Colonic mucosa (tissue), 4 donors: ENCODE results near the gene FBXO33. TPM values are rescaled to one million over a fixed set of nuclear protein-coding genes. Genes with fewer than 3 reads are reported as not detected.

ENCODE experiments used
- DNase-seq: peaks from one replicate; pipeline ENCODE4 v3.0.0-alpha.2; 2020
- H3K27ac ChIP-seq: fragments of 200-600 bp; one replicate; pipeline ENCODE4 v1.8.0; 2021
- H3K27me3 ChIP-seq: fragments of 200-600 bp; one replicate; pipeline ENCODE4 v1.8.0; 2021
- H3K36me3 ChIP-seq: fragments of 200-600 bp; one replicate; pipeline ENCODE4 v1.8.0; 2021
- H3K4me1 ChIP-seq: fragments of 200-600 bp; one replicate; pipeline ENCODE4 v1.8.0; 2021; ENCODE audit warnings: mild to moderate bottlenecking
- H3K4me3 ChIP-seq: fragments of 200-600 bp; one replicate; pipeline ENCODE4 v1.8.0; 2021
- H3K9ac ChIP-seq, 2 donors: one replicate each; pipeline ENCODE4 v1.7.0; 2013; ENCODE audit warnings: control low read depth in 2 of 2, low read depth in 2 of 2, low read length in 2 of 2
- H3K9me3 ChIP-seq: fragments of 200-600 bp; one replicate; pipeline ENCODE4 v1.8.0; 2021
- intact Hi-C: fragments of 100-400 bp; cut with DNase I; formaldehyde crosslinking; loops from one replicate; pipeline ENCODE4 v1.14.1; 2022
- total RNA-seq, 2 donors: library from RNA; stranded (reverse); fragmentation: NEBNext Ultra II Directional in 1 of 2; extraction: Animal tissue kit (Norgen Biotek cat#: 25700) in 1 of 2; gene quantifications; one replicate each; pipeline ENCODE4 v1.2.1, GENCODE V29; 2021
- TF ChIP-seq, protein P1 (sequence below): fragments of 200-600 bp; IDR thresholded peaks from one replicate; pipeline ENCODE4 v1.8.0; 2022; ENCODE audit warnings: antibody characterized with exemption, mild to moderate bottlenecking
- donor health status: healthy.
- donor health status: DM: no; HTN: no; CAD: no.
- donor health status: DM: no; HTN: no; CAD: no.

Gene FBXO33
- total RNA-seq, 2 donors from 2014 or later = 10.6 to 11.1 TPM

GRCh38 chr14:39422243-39422642 lies 10.0 kb downstream of the FBXO33 start:
- intact Hi-C loops = no loop called here
- H3K9ac ChIP-seq = no peak overlapping the region
- TF ChIP-seq, protein P1, sequence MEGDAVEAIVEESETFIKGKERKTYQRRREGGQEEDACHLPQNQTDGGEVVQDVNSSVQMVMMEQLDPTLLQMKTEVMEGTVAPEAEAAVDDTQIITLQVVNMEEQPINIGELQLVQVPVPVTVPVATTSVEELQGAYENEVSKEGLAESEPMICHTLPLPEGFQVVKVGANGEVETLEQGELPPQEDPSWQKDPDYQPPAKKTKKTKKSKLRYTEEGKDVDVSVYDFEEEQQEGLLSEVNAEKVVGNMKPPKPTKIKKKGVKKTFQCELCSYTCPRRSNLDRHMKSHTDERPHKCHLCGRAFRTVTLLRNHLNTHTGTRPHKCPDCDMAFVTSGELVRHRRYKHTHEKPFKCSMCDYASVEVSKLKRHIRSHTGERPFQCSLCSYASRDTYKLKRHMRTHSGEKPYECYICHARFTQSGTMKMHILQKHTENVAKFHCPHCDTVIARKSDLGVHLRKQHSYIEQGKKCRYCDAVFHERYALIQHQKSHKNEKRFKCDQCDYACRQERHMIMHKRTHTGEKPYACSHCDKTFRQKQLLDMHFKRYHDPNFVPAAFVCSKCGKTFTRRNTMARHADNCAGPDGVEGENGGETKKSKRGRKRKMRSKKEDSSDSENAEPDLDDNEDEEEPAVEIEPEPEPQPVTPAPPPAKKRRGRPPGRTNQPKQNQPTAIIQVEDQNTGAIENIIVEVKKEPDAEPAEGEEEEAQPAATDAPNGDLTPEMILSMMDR = no peak
- H3K27ac ChIP-seq = no peak overlapping the region
- H3K27me3 ChIP-seq = no peaks in the 10 kb centered on the region
- no peaks in the 10 kb centered on the region for H3K9me3 ChIP-seq
- no peaks in the 10 kb centered on the region for H3K4me1 ChIP-seq
- no peak overlapping the region for H3K4me3 ChIP-seq
- DNase-seq = no peak
- H3K36me3 ChIP-seq = no peaks in the 10 kb centered on the region

DNA sequence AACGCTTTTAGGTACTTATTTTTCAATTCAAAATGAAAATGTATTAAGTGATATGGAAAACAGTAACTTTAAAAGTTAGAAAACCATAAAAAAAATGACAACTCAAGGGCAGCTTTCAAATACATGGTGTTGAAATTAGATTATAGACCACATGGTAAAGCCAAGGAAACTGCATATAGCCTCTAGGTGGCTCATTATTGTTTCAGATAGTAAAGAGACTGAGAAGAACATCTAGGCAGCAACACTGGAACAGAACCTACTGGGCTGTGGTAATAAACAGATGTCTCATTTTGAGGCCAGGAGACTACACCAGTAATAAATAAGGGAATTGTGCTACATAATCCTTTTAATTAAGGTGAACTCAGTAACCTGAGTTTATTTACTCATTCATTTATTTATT lies 13.0 kb downstream of the FBXO33 start:
- no peak overlapping the region for H3K9ac ChIP-seq
- intact Hi-C loops = no loop called here

DNA sequence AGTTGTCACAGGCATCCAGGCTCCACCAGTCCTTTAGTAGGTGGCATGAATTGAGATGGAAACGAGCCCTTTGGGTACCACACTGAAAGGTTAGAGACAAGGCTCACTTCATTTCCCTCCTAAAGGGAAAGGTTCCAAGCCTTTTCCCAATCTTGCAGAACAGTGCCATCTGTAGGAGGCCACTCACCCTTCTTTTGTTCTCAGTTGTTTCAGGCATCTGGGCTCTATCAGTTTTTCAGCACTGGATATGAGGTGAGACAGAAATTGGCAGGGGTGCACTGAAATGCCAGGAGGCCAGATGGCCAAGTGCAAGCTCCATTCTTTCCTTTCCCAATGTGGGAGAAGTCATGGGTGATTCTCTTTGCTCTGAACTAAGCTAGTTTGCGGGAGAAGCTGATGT lies 15.2 kb downstream of the FBXO33 start:
- TF ChIP-seq, protein P1 = no peak
- no peaks in the 10 kb centered on the region for H3K9me3 ChIP-seq
- no peak overlapping the region for H3K27ac ChIP-seq
- H3K36me3 ChIP-seq = no peaks in the 10 kb centered on the region
- no peak overlapping the region for H3K4me3 ChIP-seq
- H3K27me3 ChIP-seq = no peaks in the 10 kb centered on the region
- DNase-seq = no peak
- no peak overlapping the region for H3K9ac ChIP-seq
- no peaks in the 10 kb centered on the region for H3K4me1 ChIP-seq
- intact Hi-C loops = no loop called here

More for the DNA sequence above, 13.0 kb downstream of the FBXO33 start:
- DNase-seq = no peak
- H3K4me1 ChIP-seq = no peaks in the 10 kb centered on the region
- H3K9me3 ChIP-seq = no peaks in the 10 kb centered on the region
- H3K36me3 ChIP-seq = no peaks in the 10 kb centered on the region
- no peak overlapping the region for H3K27ac ChIP-seq
- TF ChIP-seq, protein P1 = no peak
- no peaks in the 10 kb centered on the region for H3K27me3 ChIP-seq
- H3K4me3 ChIP-seq = no peak overlapping the region

DNA sequence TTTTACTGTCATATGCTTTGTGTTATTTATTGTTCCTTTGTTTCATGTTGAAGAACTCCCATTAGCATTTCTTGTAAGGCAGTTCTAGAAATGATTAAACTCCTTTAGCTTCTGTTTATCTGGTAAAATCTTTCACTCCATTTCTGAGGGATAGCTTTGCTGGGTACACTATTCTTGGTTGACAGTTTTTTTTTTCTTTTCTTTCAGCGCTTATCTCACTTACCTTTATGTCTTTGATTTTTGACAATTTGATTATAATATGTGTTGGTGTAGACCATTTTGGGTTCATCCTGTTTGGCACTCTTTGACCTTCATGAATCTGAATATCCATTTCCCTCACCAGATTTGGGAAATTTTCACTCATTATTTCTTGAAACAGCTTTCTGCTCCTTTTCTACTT lies 16.2 kb downstream of the FBXO33 start:
- Histone ChIP-seq H3K36me3 (no peaks in the 10 kb centered on the region), H3K27ac (no peak overlapping the region), H3K4me3 (no peak overlapping the region), H3K9ac (no peak overlapping the region), H3K9me3 (no peaks in the 10 kb centered on the region), H3K4me1 (no peaks in the 10 kb centered on the region), H3K27me3 (no peaks in the 10 kb centered on the region)
- intact Hi-C loops = no loop called here
- TF ChIP-seq, protein P1 = no peak
- DNase-seq = no peak

DNA sequence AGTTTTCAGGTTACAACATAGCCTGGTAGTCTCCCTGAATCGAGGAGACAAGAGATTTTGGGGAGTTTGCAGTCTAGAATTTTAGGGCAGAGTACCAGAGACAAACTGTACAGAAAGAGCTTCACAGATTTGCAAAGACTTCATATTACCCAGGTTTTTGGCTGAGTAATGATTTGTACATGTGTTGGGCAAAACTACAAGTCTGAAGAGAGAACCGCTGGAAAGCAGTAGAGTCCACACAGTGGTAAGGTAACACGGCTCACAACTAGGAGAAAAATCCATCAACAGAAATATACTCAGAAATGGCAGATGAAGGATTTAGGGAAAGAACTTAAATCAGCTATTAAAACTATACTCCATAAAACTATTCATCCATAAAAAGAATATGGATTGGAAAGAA lies 25.7 kb downstream of the FBXO33 start:
- Histone ChIP-seq H3K27me3 (no peaks in the 10 kb centered on the region), H3K9ac (no peak overlapping the region), H3K4me3 (no peak overlapping the region), H3K9me3 (no peaks in the 10 kb centered on the region), H3K27ac (no peak overlapping the region), H3K36me3 (no peaks in the 10 kb centered on the region), H3K4me1 (no peaks in the 10 kb centered on the region)
- intact Hi-C loops = no loop called here
- TF ChIP-seq, protein P1 = no peak
- DNase-seq = no peak

DNA sequence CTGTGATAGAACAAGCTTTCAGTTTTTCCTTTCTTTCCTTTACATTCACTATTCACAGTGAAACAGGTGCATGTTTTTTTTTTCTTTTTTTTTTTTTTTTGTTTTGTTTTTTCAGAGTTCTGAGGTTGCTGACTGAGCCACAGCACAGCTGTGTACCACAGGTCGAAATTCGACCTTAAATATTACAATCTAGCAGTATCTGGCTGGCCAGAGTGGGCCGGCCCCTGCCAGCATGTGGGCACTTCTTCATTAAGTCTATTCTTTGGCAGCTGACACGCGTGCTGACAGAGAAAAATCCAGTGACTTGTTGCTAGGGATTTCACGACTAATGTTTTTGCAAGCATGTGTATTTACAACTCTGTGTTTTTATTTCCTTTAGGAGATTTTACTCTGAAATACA lies 33.9 kb downstream of the FBXO33 start:
- no peaks in the 10 kb centered on the region for H3K9me3 ChIP-seq
- H3K4me1 ChIP-seq = no peaks in the 10 kb centered on the region
- H3K36me3 ChIP-seq = no peaks in the 10 kb centered on the region
- no peaks in the 10 kb centered on the region for H3K27me3 ChIP-seq
- no peak for DNase-seq
- TF ChIP-seq, protein P1 = no peak
- no peak overlapping the region for H3K4me3 ChIP-seq
- intact Hi-C loops = no loop called here
- no peak overlapping the region for H3K9ac ChIP-seq
- no peak overlapping the region for H3K27ac ChIP-seq
